SHP77 treated with DMSO at 0.1 percent for 48 hours (cell line): ENCODE data around the gene NLRC3.

Experiments used
- DNase-seq: peaks from one replicate; lab custom pipeline; 2025; lab: John Stamatoyannopoulos, UW

The NLRC3 gene

DNA sequence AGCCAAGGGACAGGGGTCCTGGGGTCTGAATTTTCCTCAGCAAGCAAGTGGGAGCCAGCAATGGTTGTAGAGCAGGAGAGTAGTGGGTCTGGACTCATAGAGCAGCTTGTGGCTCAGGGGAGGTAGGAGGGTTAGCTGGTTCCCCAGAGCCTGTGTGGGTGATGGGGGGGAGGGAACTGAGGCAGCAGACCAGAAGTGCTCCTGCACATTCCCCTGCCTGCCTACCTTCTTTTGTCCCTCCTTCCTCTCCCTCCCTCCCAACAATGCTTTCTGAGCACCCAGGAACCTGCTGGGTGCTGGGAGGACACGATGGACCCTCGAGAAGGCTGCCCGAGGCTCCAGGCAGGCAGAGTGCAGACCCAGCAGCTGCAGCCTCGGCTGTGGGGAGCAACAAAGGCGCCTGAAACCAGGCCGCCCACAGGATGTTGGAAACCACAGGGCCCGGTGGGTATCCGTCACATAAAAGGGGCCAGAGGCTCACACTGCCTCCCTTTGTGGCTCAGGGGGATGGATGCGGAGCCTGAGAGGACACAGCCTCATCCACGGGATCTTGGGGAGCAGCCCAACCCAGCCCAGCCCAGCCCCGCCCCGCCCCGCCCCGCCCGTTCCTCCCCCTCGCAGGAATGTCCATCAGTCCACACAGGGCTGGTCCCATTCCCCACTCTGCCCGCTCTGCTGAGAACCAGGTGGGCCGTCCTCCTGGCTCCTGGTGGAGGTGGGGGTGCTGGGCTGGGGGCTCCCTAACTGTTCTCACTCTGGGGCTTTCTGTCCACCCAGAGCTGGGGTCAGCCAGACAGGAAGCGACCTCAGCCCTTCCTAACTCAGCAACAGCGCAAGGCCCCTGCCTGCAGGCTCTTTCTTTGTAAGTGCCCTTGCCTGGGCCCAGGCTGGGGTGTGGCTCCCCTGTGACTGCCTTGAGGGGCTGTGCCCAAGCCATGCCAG, 1.7 kb upstream of the NLRC3 start:
- DNase-seq, result no peak

DNA sequence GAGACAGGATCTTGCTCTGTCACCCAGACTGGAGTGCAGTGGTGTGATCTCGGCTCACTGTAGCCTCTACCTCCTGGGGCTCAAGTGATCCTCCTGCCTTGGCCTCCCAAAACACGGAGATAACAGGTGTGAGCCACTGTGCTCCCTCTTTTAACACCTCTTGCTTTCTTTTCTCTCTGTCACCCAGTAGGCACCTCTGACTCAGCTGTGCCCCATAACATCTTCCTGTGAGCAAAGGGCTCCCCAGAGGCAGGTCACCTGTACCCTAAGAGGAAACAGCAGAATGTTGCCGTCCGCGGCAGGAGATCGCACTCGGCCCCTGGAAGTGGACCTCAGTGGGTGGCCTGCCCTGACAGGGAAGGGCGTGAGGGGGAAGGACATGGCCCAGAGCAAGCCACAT, 918 bp upstream of the NLRC3 start:
- no peak for DNase-seq

GRCh38 chr16:3576211-3576610, 992 bp downstream of the NLRC3 start:
- DNase-seq, result no peak

DNA sequence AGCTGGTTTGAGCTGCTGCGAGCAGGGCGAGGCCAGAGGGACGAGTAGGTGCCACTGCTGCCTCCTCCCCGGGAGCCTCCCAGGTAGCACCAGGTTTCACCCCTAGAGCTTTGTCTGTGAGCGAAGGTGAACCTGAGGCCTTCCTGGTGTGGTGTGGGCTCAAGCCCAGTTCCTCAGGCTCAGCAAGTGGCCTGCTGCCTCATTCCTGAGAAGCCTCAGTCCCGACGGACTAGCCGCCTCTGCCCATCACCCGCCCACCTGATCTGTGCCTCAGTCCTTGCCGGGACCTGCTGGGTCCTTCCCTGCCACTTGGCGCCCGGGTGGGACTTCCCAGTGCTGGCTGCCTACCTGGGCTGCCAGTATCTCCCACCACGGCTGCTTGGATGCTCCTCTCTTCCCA, 1.7 kb downstream of the NLRC3 start:
- no peak for DNase-seq

DNA sequence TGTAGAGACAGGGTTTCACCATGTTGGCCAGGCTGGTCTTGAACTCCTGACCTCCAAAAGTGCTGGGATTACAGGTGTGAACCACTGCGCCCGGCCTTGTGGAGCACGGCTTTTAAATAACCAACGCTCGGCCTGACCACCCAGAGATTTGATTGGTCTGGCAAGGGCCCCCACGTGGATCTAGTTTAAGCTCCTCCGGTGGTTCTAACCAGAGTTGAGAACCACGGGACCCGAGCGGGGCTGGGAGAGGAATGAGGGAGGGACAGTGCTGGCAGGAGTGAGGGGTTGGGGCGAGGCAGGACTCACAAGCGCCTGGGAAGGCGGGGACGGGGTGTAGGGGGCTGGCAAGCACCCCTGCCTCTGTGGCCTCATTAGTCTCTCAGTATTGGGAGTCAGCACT, 3.0 kb downstream of the NLRC3 start:
- no peak for DNase-seq

DNA sequence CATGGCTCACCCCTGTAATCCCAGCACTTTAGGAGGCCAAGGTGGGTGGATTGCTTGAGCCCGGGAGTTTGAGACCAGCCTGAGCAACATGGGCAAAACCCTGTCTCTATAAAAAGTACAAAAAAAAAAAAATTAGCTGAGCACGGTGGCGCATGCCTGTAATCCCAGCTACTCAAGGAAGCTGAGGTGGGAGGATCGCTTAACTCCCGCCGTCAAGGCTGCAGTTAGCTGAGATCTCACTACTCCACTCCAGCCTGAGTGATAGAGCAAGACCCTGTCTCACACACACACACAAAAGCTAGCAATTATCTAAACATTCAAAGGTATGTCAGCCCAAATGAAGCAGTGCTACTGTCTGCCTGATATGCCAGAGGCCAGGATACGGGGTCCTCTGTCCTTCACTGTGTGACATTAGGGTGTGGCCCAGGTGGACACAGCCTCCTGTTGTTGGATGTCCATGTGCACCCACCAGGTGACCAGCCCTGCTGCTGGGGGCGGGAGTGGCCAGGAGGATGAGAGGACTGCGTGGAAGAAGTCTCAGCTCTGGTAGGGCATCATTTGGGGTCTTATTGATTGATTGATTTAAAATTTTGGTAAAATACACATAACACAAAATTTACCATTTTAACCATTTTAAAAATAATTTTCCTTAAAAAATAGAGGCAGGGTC, 3.9 kb downstream of the NLRC3 start:
- no peak for DNase-seq

DNA sequence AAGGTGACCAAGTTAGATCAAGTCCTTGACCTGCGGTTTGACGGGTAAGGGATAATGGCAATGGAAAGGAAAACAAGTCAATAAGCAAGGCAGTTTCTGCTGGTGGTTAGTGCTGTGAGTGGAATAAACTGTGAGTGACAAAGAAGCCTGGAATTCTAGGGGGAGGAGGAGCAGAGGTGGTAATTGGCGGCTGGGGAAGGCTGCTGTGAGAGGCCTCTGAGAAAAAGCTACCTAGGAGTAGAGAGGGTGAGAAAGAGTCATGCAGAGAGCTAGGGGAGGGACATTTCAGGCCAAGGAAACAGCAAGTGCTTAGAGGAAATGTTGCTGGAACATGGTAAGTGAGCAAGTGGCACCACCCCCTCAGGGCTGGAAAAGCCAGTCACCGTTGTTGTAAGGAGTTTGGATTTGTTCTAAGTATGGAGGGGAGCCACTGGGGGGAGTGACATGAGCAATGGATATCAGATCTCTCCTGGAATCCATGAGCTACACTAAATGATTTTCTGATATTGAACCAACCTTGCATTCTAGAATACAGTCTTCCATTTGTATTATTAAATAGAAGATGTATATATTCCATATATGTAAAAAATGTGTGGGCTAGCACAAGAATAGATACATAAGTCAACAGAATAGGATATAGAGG, 6.7 kb downstream of the NLRC3 start:
- no peak for DNase-seq

DNA sequence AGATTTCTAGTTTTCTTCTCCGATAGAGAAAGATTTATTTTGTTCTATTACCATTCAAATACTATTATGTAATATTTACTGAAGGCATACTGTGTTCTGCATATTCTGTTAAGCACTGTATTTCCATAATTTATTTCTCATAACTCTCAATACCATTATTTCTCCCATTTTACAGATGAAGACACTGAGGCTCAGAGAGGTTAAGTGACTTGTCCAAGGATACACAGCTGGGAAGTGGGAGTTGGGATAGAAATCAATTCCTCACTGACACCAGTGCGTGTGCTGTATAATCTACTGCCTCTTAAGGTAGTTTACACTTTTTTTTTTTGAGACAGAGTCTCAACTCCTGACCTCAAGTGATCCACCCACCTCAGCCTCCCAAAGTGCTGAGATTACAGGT, 7.4 kb downstream of the NLRC3 start:
- DNase-seq, result no peak

GRCh38 chr16:3566990-3567389, 10.2 kb downstream of the NLRC3 start:
- DNase-seq, result no peak

DNA sequence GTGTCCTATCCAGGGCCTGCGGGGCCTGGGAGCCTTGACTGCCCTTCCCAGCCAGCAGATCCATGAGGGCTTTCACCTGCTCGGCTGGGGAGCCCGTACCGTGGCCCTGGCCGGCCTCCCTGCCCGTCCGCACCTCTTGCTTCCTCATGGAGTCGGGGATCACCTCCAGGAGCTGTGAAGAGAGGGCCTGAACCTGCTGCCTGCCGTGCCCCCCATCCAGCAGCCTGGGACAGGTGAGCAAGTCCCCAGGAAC, 12.4 kb downstream of the NLRC3 start:
- DNase-seq, result no peak

DNA sequence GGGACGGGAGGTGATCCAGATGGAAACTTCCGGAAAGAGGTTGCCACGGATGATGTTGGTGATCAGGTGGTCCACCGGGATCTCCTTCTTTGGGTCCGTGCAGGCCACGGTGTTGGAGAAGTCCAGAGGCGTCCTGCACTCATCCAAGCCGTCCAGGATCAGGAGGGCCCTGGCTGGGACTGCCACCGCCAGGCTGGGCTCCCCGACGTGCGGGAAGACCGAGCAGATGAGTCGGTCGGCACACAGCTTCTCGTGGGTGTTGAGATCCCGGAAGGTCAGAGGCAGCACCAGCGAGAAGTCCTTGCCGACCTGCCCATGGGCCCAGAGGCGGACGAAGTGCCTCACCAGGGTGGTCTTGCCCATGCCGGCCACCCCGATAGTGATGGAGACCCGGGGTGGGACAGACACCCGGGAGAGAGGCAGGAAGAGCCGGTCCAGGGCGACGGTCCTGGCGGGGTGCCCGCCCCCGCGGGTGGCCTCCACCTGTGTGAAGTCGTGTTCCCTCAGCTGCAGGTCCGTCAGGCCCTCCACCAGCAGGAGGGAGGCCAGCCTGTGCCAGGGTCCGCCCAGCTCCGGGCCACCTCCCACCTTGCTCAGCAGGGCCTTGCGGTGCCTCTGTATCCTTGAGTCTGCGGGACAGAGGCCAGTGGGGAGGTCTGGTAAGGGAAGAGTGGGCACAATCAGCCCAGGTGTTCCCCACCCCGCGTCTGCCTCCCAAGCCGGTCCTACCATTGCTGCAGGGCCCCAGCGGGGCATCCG, 12.9 kb downstream of the NLRC3 start:
- no peak for DNase-seq

DNA sequence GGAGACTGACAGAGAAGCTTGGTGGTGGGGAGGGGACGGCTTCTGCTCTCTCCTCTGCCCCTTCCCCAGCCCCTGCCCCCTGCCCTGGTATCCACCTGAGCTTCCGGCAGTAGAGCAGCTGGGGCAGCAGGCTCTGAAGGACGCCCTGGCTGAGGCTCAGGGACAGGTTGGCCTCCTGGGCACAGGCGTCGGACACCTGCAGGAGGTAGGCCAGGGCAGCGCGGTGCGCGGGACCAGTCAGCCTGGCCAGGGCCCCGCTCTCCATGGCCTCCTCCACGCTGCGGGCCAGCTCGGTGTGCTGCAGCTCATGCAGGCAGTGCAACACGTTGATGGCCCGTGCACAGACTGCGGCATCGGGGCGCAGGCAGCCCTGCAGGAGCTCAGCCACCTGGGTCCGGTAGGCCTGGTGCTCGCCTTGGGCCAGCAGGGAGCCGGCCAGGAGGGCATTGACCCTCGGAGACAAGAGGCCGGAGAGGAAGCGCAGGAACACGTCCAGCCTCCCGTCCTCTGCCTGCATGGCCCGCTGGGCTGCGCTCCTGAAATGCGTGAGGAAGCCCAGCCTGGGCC, 14.2 kb downstream of the NLRC3 start:
- DNase-seq, result no peak

GRCh38 chr16:3561626-3562025, 15.6 kb downstream of the NLRC3 start:
- no peak for DNase-seq

- DNase-seq, result no peak
Measured at GRCh38 chr16:3554351-3554928, 22.8 kb downstream of the NLRC3 start.

GRCh38 chr16:3553138-3553923, 23.9 kb downstream of the NLRC3 start:
- no peak for DNase-seq

DNA sequence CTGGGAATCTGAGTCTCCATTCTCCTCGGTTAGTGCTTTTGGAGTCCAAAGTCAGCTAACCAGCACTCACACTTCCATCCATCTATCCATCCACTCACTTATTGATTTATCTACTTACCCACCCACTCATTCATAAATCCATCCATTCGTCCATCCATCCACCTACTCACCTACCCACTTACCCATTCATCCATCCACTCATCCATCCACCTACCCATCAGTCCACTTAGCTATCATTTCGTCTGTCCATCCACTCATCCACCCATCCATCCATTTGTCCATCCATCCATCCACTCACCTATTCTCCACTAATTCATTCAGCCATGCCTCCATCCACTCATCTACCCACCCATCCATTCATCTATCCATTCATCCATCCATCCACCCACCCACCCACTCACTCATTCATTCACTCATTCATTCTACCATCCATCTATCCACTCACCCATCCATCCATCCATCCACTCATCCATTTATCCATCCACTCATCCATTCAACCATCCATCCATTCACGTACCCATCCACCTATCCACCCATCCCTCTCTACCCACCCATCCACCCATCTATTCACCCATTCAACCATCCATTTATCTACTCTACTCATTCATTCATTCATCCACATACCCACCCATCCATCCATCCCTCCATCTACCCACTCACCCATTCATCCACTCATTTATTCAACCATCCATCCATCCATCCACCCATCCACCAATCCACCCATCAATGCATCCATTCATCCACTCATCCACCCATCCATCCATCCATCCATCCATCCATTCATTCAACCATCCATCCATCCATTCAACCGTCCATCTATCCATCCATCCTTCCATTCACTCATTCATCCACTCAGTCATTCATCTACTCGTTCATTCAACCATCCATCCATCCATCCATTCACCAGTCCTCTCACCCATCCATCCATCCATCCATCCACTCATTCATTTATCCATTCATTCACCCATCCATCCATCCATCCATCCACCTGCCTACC, 26.1 kb downstream of the NLRC3 start:
- DNase-seq, result no peak

GRCh38 chr16:3549906-3550305, 27.3 kb downstream of the NLRC3 start:
- DNase-seq, result no peak

DNA sequence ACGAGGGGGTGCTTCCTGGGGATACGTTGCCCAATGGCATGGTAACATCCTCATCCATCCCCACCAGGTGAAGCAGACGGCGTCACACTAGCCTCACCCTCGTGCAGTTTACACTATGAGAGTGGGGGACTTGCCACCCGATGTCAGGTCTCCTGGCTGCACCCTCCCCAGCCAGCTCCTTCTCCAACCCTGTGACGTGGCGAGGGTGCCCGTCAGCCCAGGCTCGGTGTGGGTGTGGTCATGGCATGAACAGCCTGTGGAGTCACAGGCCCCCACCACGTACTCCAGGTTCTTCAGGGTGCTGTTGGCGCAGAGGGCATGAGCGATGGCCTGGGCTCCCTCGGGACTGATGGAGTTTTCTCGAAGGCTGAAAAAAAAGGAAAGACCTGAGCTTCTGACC, 28.3 kb downstream of the NLRC3 start:
- DNase-seq, result no peak

GRCh38 chr16:3548445-3548844, 28.8 kb downstream of the NLRC3 start:
- no peak for DNase-seq
